Stimulated activated naive B cell treated with anti-CD40 and anti-IgM and Interleukin-4, amounts not matched to agents 10 μg/mL and 1 μg/mL and 100 μg/mL, for 72 hours (primary cell): ENCODE measurements around the gene UBASH3B.

Source experiments
- ATAC-seq, 2 donors: fragments of 150-1000 bp; cut with Tn5 transposase; replicated peaks; 2 replicates each; pipeline ENCODE4 v1.10.0; 2021; ENCODE audit warnings: moderate library complexity in 1 of 2
- DNase-seq: peaks from one replicate; pipeline ENCODE4 v3.0.0; 2021
- H3K27ac Mint-ChIP-seq: one replicate; pipeline ENCODE4 v1.8.0; 2022; ENCODE audit warnings: mild to moderate bottlenecking, mixed read lengths
- H3K27me3 Mint-ChIP-seq, 2 donors: one replicate each; pipeline ENCODE4 v1.8.0; 2022; ENCODE audit warnings: mixed read lengths in 2 of 2
- H3K36me3 Mint-ChIP-seq, 2 donors: one replicate each; pipeline ENCODE4 v1.8.0; 2022; ENCODE audit warnings: mixed read lengths in 2 of 2, mild to moderate bottlenecking in 1 of 2
- H3K4me1 Mint-ChIP-seq, 2 donors: one replicate each; pipeline ENCODE4 v1.8.0; 2022; ENCODE audit warnings: mixed read lengths in 2 of 2, mild to moderate bottlenecking in 1 of 2
- H3K4me3 Mint-ChIP-seq, 2 donors: one replicate each; pipeline ENCODE4 v1.8.0; 2022; ENCODE audit warnings: mild to moderate bottlenecking in 2 of 2, mixed read lengths in 2 of 2, moderate library complexity in 1 of 2
- H3K9me3 Mint-ChIP-seq, 2 donors: one replicate each; pipeline ENCODE4 v1.8.0; 2022; ENCODE audit warnings: mixed read lengths in 2 of 2, mild to moderate bottlenecking in 1 of 2

Gene UBASH3B

GRCh38 chr11:122746050-122746478 lies 90.5 kb downstream of the UBASH3B start:
- Mint-ChIP-seq H3K27ac (peak overlapping the region; percentile 95), H3K4me1 (peaks cover 5 to 43% of the 10 kb centered on the region in 2 donors), H3K4me3 (peak overlapping the region; percentile 58 to 66), H3K36me3 (peaks cover 4 to 7% of the 10 kb centered on the region in 2 donors), H3K27me3 (peaks cover 0 to 3% of the 10 kb centered on the region in 2 donors), H3K9me3 (no peaks in the 10 kb centered on the region)
- DNase-seq (peak; percentile 84), ATAC-seq (peak; percentile 82 to 85)

- peaks cover 4 to 7% of the 10 kb centered on the region in 2 donors for H3K36me3 Mint-ChIP-seq
- peaks cover 0 to 7% of the 10 kb centered on the region in 2 donors for H3K27me3 Mint-ChIP-seq
- no peak for ATAC-seq
These were observed 91.2 kb downstream of the UBASH3B start for GRCh38 chr11:122746611-122747244.

GRCh38 chr11:122747351-122747781 lies 91.8 kb downstream of the UBASH3B start:
- H3K4me3 Mint-ChIP-seq: peak overlapping the region in 1 of 2 donors; percentile 28
- H3K27ac Mint-ChIP-seq: peak overlapping the region; percentile 20
- H3K36me3 Mint-ChIP-seq: peaks cover 4 to 11% of the 10 kb centered on the region in 2 donors
- DNase-seq (no peak), ATAC-seq (no peak)
- peaks cover 4 to 45% of the 10 kb centered on the region in 2 donors for H3K4me1 Mint-ChIP-seq
- H3K9me3 Mint-ChIP-seq: no peaks in the 10 kb centered on the region
- peaks cover 4 to 11% of the 10 kb centered on the region in 2 donors for H3K27me3 Mint-ChIP-seq

More at GRCh38 chr11:122746611-122747244, 91.2 kb downstream of the UBASH3B start:
- H3K4me1 Mint-ChIP-seq: peaks cover 3 to 43% of the 10 kb centered on the region in 2 donors
- H3K9me3 Mint-ChIP-seq: no peaks in the 10 kb centered on the region
- no peak for DNase-seq
- peak overlapping the region; percentile 95 for H3K27ac Mint-ChIP-seq
- peak overlapping the region; percentile 58 to 66 for H3K4me3 Mint-ChIP-seq

- Mint-ChIP-seq H3K27me3 (peaks cover 7 to 18% of the 10 kb centered on the region in 2 donors), H3K9me3 (no peaks in the 10 kb centered on the region), H3K4me1 (peaks cover 14 to 41% of the 10 kb centered on the region in 2 donors), H3K4me3 (peak overlapping the region in 1 of 2 donors; percentile 9), H3K36me3 (peaks cover 4 to 14% of the 10 kb centered on the region in 2 donors), H3K27ac (no peak overlapping the region)
- DNase-seq (peak; percentile 49), ATAC-seq (peak; percentile 74 to 78)
These were observed 93.6 kb downstream of the UBASH3B start for GRCh38 chr11:122749005-122749687.

GRCh38 chr11:122750049-122750448 lies 94.5 kb downstream of the UBASH3B start:
- peaks cover 7 to 18% of the 10 kb centered on the region in 2 donors for H3K27me3 Mint-ChIP-seq
- no peak for DNase-seq
- peaks cover 4 to 14% of the 10 kb centered on the region in 2 donors for H3K36me3 Mint-ChIP-seq
- ATAC-seq: no peak
- no peak overlapping the region for H3K27ac Mint-ChIP-seq
- H3K4me3 Mint-ChIP-seq: no peak overlapping the region
- no peaks in the 10 kb centered on the region for H3K9me3 Mint-ChIP-seq
- peaks cover 23 to 49% of the 10 kb centered on the region in 2 donors for H3K4me1 Mint-ChIP-seq

- Mint-ChIP-seq H3K36me3 (peaks cover 4 to 14% of the 10 kb centered on the region in 2 donors), H3K4me3 (no peak overlapping the region), H3K27me3 (peaks cover 7 to 18% of the 10 kb centered on the region in 2 donors), H3K27ac (no peak overlapping the region), H3K4me1 (peaks cover 34 to 46% of the 10 kb centered on the region in 2 donors), H3K9me3 (no peaks in the 10 kb centered on the region)
- DNase-seq (no peak), ATAC-seq (no peak)
These were observed 96.0 kb downstream of the UBASH3B start for GRCh38 chr11:122751292-122752070.

GRCh38 chr11:122754028-122754427 lies 98.5 kb downstream of the UBASH3B start:
- DNase-seq (no peak), ATAC-seq (no peak)
- Mint-ChIP-seq H3K4me3 (no peak overlapping the region), H3K27ac (no peak overlapping the region), H3K9me3 (no peaks in the 10 kb centered on the region), H3K27me3 (peaks cover 7 to 18% of the 10 kb centered on the region in 2 donors), H3K4me1 (peaks cover 32 to 43% of the 10 kb centered on the region in 2 donors), H3K36me3 (peaks cover 0 to 7% of the 10 kb centered on the region in 2 donors)

- peaks cover 29 to 43% of the 10 kb centered on the region in 2 donors for H3K4me1 Mint-ChIP-seq
These were observed 99.2 kb downstream of the UBASH3B start for GRCh38 chr11:122754553-122755322.

GRCh38 chr11:122755409-122755808 lies 99.9 kb downstream of the UBASH3B start:
- H3K4me1 Mint-ChIP-seq: peaks cover 29 to 43% of the 10 kb centered on the region in 2 donors
- no peaks in the 10 kb centered on the region for H3K9me3 Mint-ChIP-seq
- no peak overlapping the region for H3K27ac Mint-ChIP-seq
- DNase-seq: no peak
- H3K4me3 Mint-ChIP-seq: no peak overlapping the region
- peak in 1 of 2 donors; percentile 20 for ATAC-seq
- peaks cover 0 to 7% of the 10 kb centered on the region in 2 donors for H3K36me3 Mint-ChIP-seq
- H3K27me3 Mint-ChIP-seq: peaks cover 7 to 18% of the 10 kb centered on the region in 2 donors

More at GRCh38 chr11:122754553-122755322, 99.2 kb downstream of the UBASH3B start:
- Mint-ChIP-seq H3K27ac (peak overlapping the region; percentile 20), H3K27me3 (peaks cover 7 to 18% of the 10 kb centered on the region in 2 donors), H3K4me3 (no peak overlapping the region), H3K36me3 (peaks cover 0 to 7% of the 10 kb centered on the region in 2 donors), H3K9me3 (no peaks in the 10 kb centered on the region)
- DNase-seq (no peak), ATAC-seq (peak; percentile 69 to 71)

- no peak for ATAC-seq
- Mint-ChIP-seq H3K27me3 (peaks cover 7 to 14% of the 10 kb centered on the region in 2 donors), H3K4me1 (peaks cover 29 to 43% of the 10 kb centered on the region in 2 donors), H3K27ac (no peak overlapping the region), H3K9me3 (no peaks in the 10 kb centered on the region), H3K4me3 (no peak overlapping the region), H3K36me3 (peaks cover 0 to 7% of the 10 kb centered on the region in 2 donors)
- no peak for DNase-seq
These were observed 100.4 kb downstream of the UBASH3B start for GRCh38 chr11:122755941-122756340.

GRCh38 chr11:122756417-122756816 lies 100.9 kb downstream of the UBASH3B start:
- Mint-ChIP-seq H3K4me3 (no peak overlapping the region), H3K27ac (peak overlapping the region; percentile 54), H3K36me3 (peaks cover 0 to 7% of the 10 kb centered on the region in 2 donors), H3K4me1 (peaks cover 29 to 43% of the 10 kb centered on the region in 2 donors), H3K27me3 (peaks cover 7 to 12% of the 10 kb centered on the region in 2 donors), H3K9me3 (no peaks in the 10 kb centered on the region)
- DNase-seq: peak; percentile 58
- ATAC-seq: peak; percentile 97 to 98

- Mint-ChIP-seq H3K4me3 (no peak overlapping the region), H3K4me1 (peaks cover 27 to 40% of the 10 kb centered on the region in 2 donors), H3K27me3 (peaks cover 5 to 8% of the 10 kb centered on the region in 2 donors), H3K36me3 (peaks cover 0 to 4% of the 10 kb centered on the region in 2 donors), H3K27ac (no peak overlapping the region), H3K9me3 (no peaks in the 10 kb centered on the region)
- ATAC-seq: no peak
- DNase-seq: no peak
These were observed 101.7 kb downstream of the UBASH3B start for GRCh38 chr11:122757201-122757600.

GRCh38 chr11:122758339-122758738 lies 102.8 kb downstream of the UBASH3B start:
- ATAC-seq: no peak
- no peak overlapping the region for H3K27ac Mint-ChIP-seq
- peaks cover 0 to 4% of the 10 kb centered on the region in 2 donors for H3K27me3 Mint-ChIP-seq
- peaks cover 27 to 39% of the 10 kb centered on the region in 2 donors for H3K4me1 Mint-ChIP-seq
- H3K36me3 Mint-ChIP-seq: peaks cover 2 to 4% of the 10 kb centered on the region in 2 donors
- H3K9me3 Mint-ChIP-seq: no peaks in the 10 kb centered on the region
- DNase-seq: no peak
- H3K4me3 Mint-ChIP-seq: no peak overlapping the region
